H9 (cell line): Measurements from ENCODE around the gene NDRG4. TPM values are rescaled to one million over a fixed set of nuclear protein-coding genes. Genes with fewer than 3 reads are reported as not detected.

ENCODE experiments used
- DNase-seq: peaks from one replicate; pipeline ENCODE4 v3.0.0-alpha.2; 2017
- H2AFZ ChIP-seq: one replicate; pipeline ENCODE4 v1.6.1; 2013; ENCODE audit warnings: mild to moderate bottlenecking, low read length, control low read depth, moderate library complexity
- H2AK5ac ChIP-seq: 2 replicates; pipeline ENCODE4 v1.6.1; 2013; ENCODE audit warnings: low read length, control low read depth, mixed read lengths; ENCODE audit not compliant: insufficient read length
- H2BK120ac ChIP-seq: one replicate; pipeline ENCODE4 v1.6.1; 2013; ENCODE audit warnings: low read depth, mild to moderate bottlenecking, low read length, control low read depth, inconsistent platforms; ENCODE audit not compliant: poor library complexity, severe bottlenecking
- H2BK12ac ChIP-seq: 2 replicates; pipeline ENCODE4 v1.6.1; 2013; ENCODE audit warnings: low read length, control low read depth, mixed read lengths, low read depth; ENCODE audit not compliant: insufficient read length
- H2BK15ac ChIP-seq: 2 replicates; pipeline ENCODE4 v1.6.1; 2013; ENCODE audit warnings: low read depth, low read length, control low read depth
- H2BK20ac ChIP-seq: one replicate; pipeline ENCODE4 v1.6.1; 2013; ENCODE audit warnings: low read depth, mild to moderate bottlenecking, low read length, control low read depth, inconsistent platforms; ENCODE audit not compliant: poor library complexity, severe bottlenecking
- H2BK5ac ChIP-seq: 2 replicates; pipeline ENCODE4 v1.6.1; 2013; ENCODE audit warnings: low read length, control low read depth, mixed read lengths; ENCODE audit not compliant: insufficient read length
- H3K14ac ChIP-seq: 2 replicates; pipeline ENCODE4 v1.6.1; 2013; ENCODE audit warnings: low read length, control low read depth; ENCODE audit not compliant: insufficient read depth
- H3K18ac ChIP-seq: 2 replicates; pipeline ENCODE4 v1.6.1; 2013; ENCODE audit warnings: low read depth, mild to moderate bottlenecking, mixed read lengths, low read length, control low read depth; ENCODE audit not compliant: insufficient read length
- H3K23ac ChIP-seq: 2 replicates; pipeline ENCODE4 v1.6.1; 2013; ENCODE audit warnings: low read length, control low read depth, mixed read lengths, low read depth; ENCODE audit not compliant: insufficient read length
- H3K23me2 ChIP-seq: 2 replicates; pipeline ENCODE4 v1.6.1; 2013; ENCODE audit warnings: low read depth, mild to moderate bottlenecking, mixed read lengths, low read length, control low read depth; ENCODE audit not compliant: insufficient read length, poor library complexity, severe bottlenecking
- H3K27ac ChIP-seq: 2 replicates; pipeline ENCODE4 v1.5.1; 2013; ENCODE audit warnings: low read length, control low read depth, mixed read lengths, low read depth; ENCODE audit not compliant: insufficient read length
- H3K27me3 ChIP-seq: 2 replicates; pipeline ENCODE4 v1.6.1; 2013; ENCODE audit warnings: low read length, control low read depth, inconsistent platforms; ENCODE audit not compliant: insufficient read depth
- H3K4ac ChIP-seq: 2 replicates; pipeline ENCODE4 v1.6.1; 2013; ENCODE audit warnings: low read depth, mild to moderate bottlenecking, control low read depth, inconsistent platforms, low read length, moderate library complexity
- H3K4me1 ChIP-seq: 2 replicates; pipeline ENCODE4 v1.6.1; 2013; ENCODE audit warnings: low read length, control low read depth, inconsistent platforms; ENCODE audit not compliant: insufficient read depth
- H3K4me2 ChIP-seq: 2 replicates; pipeline ENCODE4 v1.6.1; 2013; ENCODE audit warnings: low read length, control low read depth, mixed read lengths; ENCODE audit not compliant: insufficient read length, insufficient read depth
- H3K56ac ChIP-seq: 2 replicates; pipeline ENCODE4 v1.6.1; 2013; ENCODE audit warnings: low read depth, mild to moderate bottlenecking, mixed read lengths, low read length, control low read depth; ENCODE audit not compliant: insufficient read length
- H3K79me1 ChIP-seq: 2 replicates; pipeline ENCODE4 v1.6.1; 2013; ENCODE audit warnings: low read depth, mild to moderate bottlenecking, moderate library complexity, low read length, control low read depth, inconsistent platforms; ENCODE audit not compliant: insufficient read depth, poor library complexity, severe bottlenecking
- H3K79me2 ChIP-seq: 2 replicates; pipeline ENCODE4 v1.6.1; 2013; ENCODE audit warnings: low read length, control low read depth, inconsistent platforms; ENCODE audit not compliant: insufficient read depth
- H3K9ac ChIP-seq: 2 replicates; pipeline ENCODE4 v1.6.1; 2013; ENCODE audit warnings: low read length, control low read depth, mixed read lengths; ENCODE audit not compliant: insufficient read length; ENCODE audit errors: extremely low read depth
- H3K9me3 ChIP-seq: one replicate; pipeline ENCODE4 v1.6.1; 2013; ENCODE audit warnings: low read depth, low read length, inconsistent platforms; ENCODE audit not compliant: control insufficient read depth
- H3T11ph ChIP-seq: one replicate; pipeline ENCODE4 v1.6.1; 2013; ENCODE audit warnings: mild to moderate bottlenecking, low read length, control low read depth, inconsistent platforms
- H4K20me1 ChIP-seq: one replicate; pipeline ENCODE4 v1.6.1; 2013; ENCODE audit not compliant: control insufficient read depth, insufficient read length, insufficient read depth
- H4K5ac ChIP-seq: 2 replicates; pipeline ENCODE4 v1.6.1; 2013; ENCODE audit warnings: low read depth, mild to moderate bottlenecking, mixed read lengths, low read length, control low read depth; ENCODE audit not compliant: insufficient read length
- H4K8ac ChIP-seq: replicated peaks from 2 replicates; pipeline ENCODE4 v1.6.1; 2013; ENCODE audit warnings: low read length, control low read depth, mixed read lengths, low read depth; ENCODE audit not compliant: insufficient read length
- H4K91ac ChIP-seq: 2 replicates; pipeline ENCODE4 v1.6.1; 2013; ENCODE audit warnings: low read depth, mild to moderate bottlenecking, moderate library complexity, mixed read lengths, low read length, control low read depth; ENCODE audit not compliant: insufficient read length
- H3K27ac Mint-ChIP-seq, 3 experiments: 2 replicates in 2 of 3; 3 replicates in 1 of 3; pipeline ENCODE4 v1.8.0; 2020 to 2021; ENCODE audit warnings: mixed read lengths in 3 of 3, mild to moderate bottlenecking in 1 of 3, moderate library complexity in 1 of 3
- H3K27me3 Mint-ChIP-seq: 2 replicates; pipeline ENCODE4 v1.8.0; 2021; ENCODE audit warnings: low read depth, mild to moderate bottlenecking, moderate library complexity, mixed read lengths
- H3K36me3 Mint-ChIP-seq, 3 experiments: 2 replicates in 2 of 3; 3 replicates in 1 of 3; pipeline ENCODE4 v1.8.0; 2020 to 2021; ENCODE audit warnings: low read depth in 3 of 3, mixed read lengths in 3 of 3; ENCODE audit not compliant: insufficient read depth in 1 of 3
- H3K4me1 Mint-ChIP-seq, 2 experiments: 2 replicates each; pipeline ENCODE4 v1.8.0; 2020; ENCODE audit warnings: mixed read lengths in 2 of 2
- H3K4me3 Mint-ChIP-seq, 2 experiments: 2 replicates in 1 of 2; 3 replicates in 1 of 2; pipeline ENCODE4 v1.8.0; 2020 to 2021; ENCODE audit warnings: mild to moderate bottlenecking in 2 of 2, mixed read lengths in 2 of 2, moderate library complexity in 1 of 2
- H3K9me3 Mint-ChIP-seq, 2 experiments: 2 replicates in 1 of 2; 3 replicates in 1 of 2; pipeline ENCODE4 v1.8.0; 2020; ENCODE audit warnings: mild to moderate bottlenecking in 2 of 2, mixed read lengths in 2 of 2, moderate library complexity in 1 of 2
- WGBS: extraction: QIAGEN DNeasy Blood & Tissue Kit; methylation state at CpG from one replicate; pipeline ENCODE4 v1.1.7; 2013; ENCODE audit warnings: missing lambda C conversion rate, low lambda C conversion rate, mixed read lengths; ENCODE audit not compliant: insufficient read length; ENCODE audit errors: extremely low coverage; 5-methylcytosine and 5-hydroxymethylcytosine counted together
- total RNA-seq: library from RNA; stranded (reverse); gene quantifications from 2 replicates; pipeline ENCODE4 v1.2.1, GENCODE V29; 2021
- TF ChIP-seq, protein P1 (sequence below): fragments of 200-600 bp; sonication (generic); conservative IDR thresholded peaks from 3 replicates; pipeline ENCODE4 v1.8.0; 2021; ENCODE audit warnings: antibody characterized with exemption, mild to moderate bottlenecking

NDRG4 gene
- total RNA-seq, 1 experiment from 2014 or later = 18.6 TPM

DNA sequence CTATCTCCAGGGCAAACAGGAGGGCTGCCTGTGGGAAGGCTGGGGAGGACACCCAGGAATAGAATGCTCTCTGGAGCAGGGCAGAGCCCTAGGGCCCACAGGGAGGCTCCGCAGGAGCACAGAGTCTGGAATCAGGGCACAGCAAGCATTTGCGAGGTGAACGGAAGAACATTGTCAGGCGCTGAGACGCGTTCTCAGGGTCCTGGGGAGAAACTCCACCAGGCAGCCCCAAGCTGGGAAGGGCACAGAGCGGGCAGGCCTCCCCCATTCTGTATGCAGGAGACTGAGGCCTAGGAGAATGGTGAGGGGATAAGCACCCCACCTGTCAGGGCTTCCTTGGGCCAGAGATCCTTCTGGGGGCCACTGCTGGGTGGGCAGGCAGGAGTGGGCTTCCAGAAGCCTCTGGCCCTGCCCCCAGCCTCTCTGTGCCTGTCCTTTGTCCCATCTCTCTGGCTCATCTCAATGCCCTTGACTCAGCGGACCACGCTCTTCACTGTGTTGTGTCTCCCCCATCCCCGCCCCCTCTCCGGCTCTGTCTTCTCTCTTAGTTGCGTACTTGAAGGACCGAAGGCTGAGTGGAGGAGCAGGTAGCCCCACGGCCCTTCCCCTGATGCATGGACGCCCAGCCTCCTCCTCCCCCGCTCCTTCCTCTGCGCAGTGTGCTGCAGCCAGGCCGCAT, 10.3 kb downstream of the NDRG4 start:
- no peak overlapping the region for H2BK12ac ChIP-seq
- H3K79me1 ChIP-seq = no peaks in the 10 kb centered on the region
- no peak overlapping the region for H2BK120ac ChIP-seq
- Mint-ChIP-seq H3K4me3 (no peak overlapping the region; a peak in 1 of 5 replicates), H3K27me3 (no peaks in the 10 kb centered on the region), H3K27ac (no peak overlapping the region; a peak in 2 of 7 replicates), H3K4me1 (peaks cover 6 to 18% of the 10 kb centered on the region in 2 experiments), H3K36me3 (peaks cover 9 to 32% (median 11%) of the 10 kb centered on the region in 3 experiments), H3K9me3 (no peaks in the 10 kb centered on the region; a peak in 2 of 5 replicates)
- H3K23me2 ChIP-seq = no peaks in the 10 kb centered on the region
- H4K8ac ChIP-seq = no peak overlapping the region
- H3K18ac ChIP-seq = no peak overlapping the region
- H3K4me2 ChIP-seq = no peak overlapping the region
- no peaks in the 10 kb centered on the region for H4K20me1 ChIP-seq
- H2AK5ac ChIP-seq = no peak overlapping the region
- no peaks in the 10 kb centered on the region for H3K79me2 ChIP-seq
- H4K91ac ChIP-seq = no peak overlapping the region
- no peak overlapping the region for H3K56ac ChIP-seq
- TF ChIP-seq, protein P1, sequence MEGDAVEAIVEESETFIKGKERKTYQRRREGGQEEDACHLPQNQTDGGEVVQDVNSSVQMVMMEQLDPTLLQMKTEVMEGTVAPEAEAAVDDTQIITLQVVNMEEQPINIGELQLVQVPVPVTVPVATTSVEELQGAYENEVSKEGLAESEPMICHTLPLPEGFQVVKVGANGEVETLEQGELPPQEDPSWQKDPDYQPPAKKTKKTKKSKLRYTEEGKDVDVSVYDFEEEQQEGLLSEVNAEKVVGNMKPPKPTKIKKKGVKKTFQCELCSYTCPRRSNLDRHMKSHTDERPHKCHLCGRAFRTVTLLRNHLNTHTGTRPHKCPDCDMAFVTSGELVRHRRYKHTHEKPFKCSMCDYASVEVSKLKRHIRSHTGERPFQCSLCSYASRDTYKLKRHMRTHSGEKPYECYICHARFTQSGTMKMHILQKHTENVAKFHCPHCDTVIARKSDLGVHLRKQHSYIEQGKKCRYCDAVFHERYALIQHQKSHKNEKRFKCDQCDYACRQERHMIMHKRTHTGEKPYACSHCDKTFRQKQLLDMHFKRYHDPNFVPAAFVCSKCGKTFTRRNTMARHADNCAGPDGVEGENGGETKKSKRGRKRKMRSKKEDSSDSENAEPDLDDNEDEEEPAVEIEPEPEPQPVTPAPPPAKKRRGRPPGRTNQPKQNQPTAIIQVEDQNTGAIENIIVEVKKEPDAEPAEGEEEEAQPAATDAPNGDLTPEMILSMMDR = no peak
- no peak overlapping the region for H3K9ac ChIP-seq
- H3K27me3 ChIP-seq = no peaks in the 10 kb centered on the region
- no peak overlapping the region for H2AFZ ChIP-seq
- H2BK5ac ChIP-seq = no peak overlapping the region
- no peak overlapping the region for H2BK15ac ChIP-seq
- no peak overlapping the region for H4K5ac ChIP-seq
- no peak overlapping the region for H3T11ph ChIP-seq
- WGBS = no CpG with 5 or more reads among the region's 18 CpGs
- no peak overlapping the region for H2BK20ac ChIP-seq
- H3K14ac ChIP-seq = no peak overlapping the region
- no peak for DNase-seq
- no peak overlapping the region for H3K27ac ChIP-seq
- H3K23ac ChIP-seq = no peak overlapping the region
- no peaks in the 10 kb centered on the region for H3K4me1 ChIP-seq
- no peaks in the 10 kb centered on the region for H3K9me3 ChIP-seq
- H3K4ac ChIP-seq = no peak overlapping the region
